PC-3 (cell line): ENCODE data around the gene ADD1. TPM values are rescaled to one million over a fixed set of nuclear protein-coding genes. Genes with fewer than 3 reads are reported as not detected.

Source experiments
- ATAC-seq: fragments of 200-7000 bp; cut with Tn5 transposase; 2 replicates; pipeline ENCODE4 v1.9.1; 2020; ENCODE audit warnings: mild to moderate bottlenecking, moderate library complexity
- BruUV-seq: library from RNA; stranded (reverse); fragments of 400-500 nt; replicated peaks from 2 replicates; lab custom pipeline; 2021; lab: Mats Ljungman, UMichigan
- CTCF ChIA-PET: fragments of 300-600 bp; sonication (Branson Sonifier 250); formaldehyde crosslinking; loops from one replicate; lab custom pipeline; 2022; ENCODE audit warnings: antibody characterized with exemption; lab: Charles Lee
- POLR2A ChIA-PET: fragments of 300-600 bp; sonication (Branson Sonifier 250); formaldehyde crosslinking; loops from one replicate; lab custom pipeline; 2022; ENCODE audit warnings: antibody characterized with exemption; ENCODE audit not compliant: unreplicated experiment; lab: Charles Lee
- DNase-seq: peaks from one replicate; pipeline ENCODE4 v3.0.0-alpha.2; 2015
- H2AFZ ChIP-seq: fragments of 300-600 bp; sonication (generic); 2 replicates; pipeline ENCODE4 v1.6.0; 2016; ENCODE audit warnings: antibody characterized with exemption, low read length
- H3F3A ChIP-seq: fragments of 300-600 bp; sonication (generic); one replicate; pipeline ENCODE4 v1.6.0; 2017; ENCODE audit warnings: antibody characterized with exemption, low read length, control low read depth, mild to moderate bottlenecking; ENCODE audit not compliant: unreplicated experiment
- H3K27ac ChIP-seq: fragments of 300-600 bp; sonication (generic); 2 replicates; pipeline ENCODE4 v1.5.1; 2016; ENCODE audit warnings: mild to moderate bottlenecking, low read length
- H3K27me3 ChIP-seq: fragments of 300-600 bp; sonication (generic); 2 replicates; pipeline ENCODE4 v1.6.1; 2016; ENCODE audit warnings: low read length, mixed read lengths
- H3K36me3 ChIP-seq: fragments of 300-600 bp; sonication (generic); 2 replicates; pipeline ENCODE4 v1.6.1; 2016; ENCODE audit warnings: low read depth, mixed run types, low read length, mixed read lengths
- H3K4me1 ChIP-seq: fragments of 300-600 bp; sonication (generic); 2 replicates; pipeline ENCODE4 v1.5.1; 2016; ENCODE audit warnings: low read length; ENCODE audit not compliant: insufficient read depth
- H3K4me2 ChIP-seq: fragments of 300-600 bp; sonication (generic); 2 replicates; pipeline ENCODE4 v1.6.0; 2016; ENCODE audit warnings: low read length
- H3K4me3 ChIP-seq: fragments of 300-600 bp; sonication (generic); 2 replicates; pipeline ENCODE4 v1.5.1; 2016; ENCODE audit warnings: mild to moderate bottlenecking, low read length, mixed read lengths
- H3K79me2 ChIP-seq: fragments of 300-600 bp; sonication (generic); 2 replicates; pipeline ENCODE4 v1.6.1; 2017; ENCODE audit warnings: low read length, mixed read lengths
- H3K9ac ChIP-seq: fragments of 300-600 bp; sonication (generic); 2 replicates; pipeline ENCODE4 v1.6.0; 2016; ENCODE audit warnings: mild to moderate bottlenecking, low read length
- H3K9me2 ChIP-seq: fragments of 300-600 bp; sonication (generic); replicated peaks from 2 replicates; pipeline ENCODE4 v1.6.1; 2016; ENCODE audit warnings: mixed run types, low read length, mixed read lengths
- H3K9me3 ChIP-seq: fragments of 300-600 bp; sonication (generic); 2 replicates; pipeline ENCODE4 v1.6.1; 2016; ENCODE audit warnings: low read length, mixed read lengths
- H4K20me1 ChIP-seq: fragments of 300-600 bp; sonication (generic); 2 replicates; pipeline ENCODE4 v1.6.1; 2016; ENCODE audit warnings: low read length, mixed read lengths
- CTCF ChIP-seq: fragments of 300-600 bp; sonication (generic); conservative IDR thresholded peaks from 2 replicates; pipeline ENCODE4 v1.5.1; 2017; ENCODE audit warnings: antibody characterized with exemption, low read depth, mild to moderate bottlenecking, low read length
- EZH2 ChIP-seq: fragments of 300-600 bp; sonication (generic); IDR thresholded peaks from one replicate; pipeline ENCODE4 v1.6.1; 2017; ENCODE audit warnings: antibody characterized with exemption, mild to moderate bottlenecking, low read length; ENCODE audit not compliant: unreplicated experiment
- EZH2phosphoT487 ChIP-seq: fragments of 300-600 bp; sonication (generic); IDR thresholded peaks from 2 replicates; pipeline ENCODE4 v1.6.1; 2018; ENCODE audit warnings: mild to moderate bottlenecking, antibody characterized with exemption, low read length, borderline replicate concordance
- intact Hi-C: fragments of 100-400 bp; cut with micrococcal nuclease; formaldehyde crosslinking; loops from 2 replicates; pipeline ENCODE4 v1.9.0; 2023
- total RNA-seq: library from RNA; depleted of rRNA; stranded (reverse); fragments of >200 nt; gene quantifications from 2 replicates; pipeline ENCODE4 v1.2.3, GENCODE V29; 2014

ADD1 gene
- total RNA-seq, 1 experiment from 2014 or later: 118 TPM

- Histone ChIP-seq H3K27me3 (no peaks in the 10 kb centered on the region), H3K9me2 (no peaks in the 10 kb centered on the region), H3K79me2 (no peaks in the 10 kb centered on the region), H4K20me1 (no peaks in the 10 kb centered on the region), H2AFZ (no peak overlapping the region), H3K4me2 (no peak overlapping the region), H3F3A (no peaks in the 10 kb centered on the region), H3K9me3 (no peaks in the 10 kb centered on the region), H3K4me1 (peaks cover 20% of the 10 kb centered on the region), H3K27ac (no peak overlapping the region), H3K36me3 (peaks cover 6% of the 10 kb centered on the region), H3K9ac (no peak overlapping the region), H3K4me3 (no peak overlapping the region)
- intact Hi-C loops: loop anchor here (10.0 kb wide), 1 partner anchor 57 kb away; the partner anchor contains the start of gene ADD1
- ChIA-PET POLR2A (no interaction called here), CTCF (no interaction called here)
- TF ChIP-seq EZH2 (no peak), EZH2phosphoT487 (no peak), CTCF (no peak)
- ATAC-seq (no peak), DNase-seq (no peak)
- BruUV-seq: no TSS peak
These were observed 58.5 kb downstream of the ADD1 start for GRCh38 chr4:2902126-2902525.

GRCh38 chr4:2905544-2905943 lies 61.9 kb downstream of the ADD1 start:
- BruUV-seq: no TSS peak
- Histone ChIP-seq H4K20me1 (no peaks in the 10 kb centered on the region), H2AFZ (no peak overlapping the region), H3K4me3 (no peak overlapping the region), H3K4me2 (no peak overlapping the region), H3K9me2 (no peaks in the 10 kb centered on the region), H3K9me3 (no peaks in the 10 kb centered on the region), H3K27me3 (no peaks in the 10 kb centered on the region), H3K4me1 (peaks cover 28% of the 10 kb centered on the region), H3K79me2 (no peaks in the 10 kb centered on the region), H3K36me3 (peaks cover 9% of the 10 kb centered on the region), H3F3A (no peaks in the 10 kb centered on the region), H3K9ac (no peak overlapping the region), H3K27ac (no peak overlapping the region)
- CTCF ChIA-PET: no interaction called here
- intact Hi-C loops: loop anchor here (10.0 kb wide), 1 partner anchor 61 kb away; the partner anchor contains the start of gene ADD1
- no peak for DNase-seq
- POLR2A ChIA-PET: no interaction called here
- TF ChIP-seq EZH2phosphoT487: no peak
- TF ChIP-seq CTCF: no peak
- TF ChIP-seq EZH2: no peak
- ATAC-seq: no peak

- Histone ChIP-seq H3K4me3 (no peak overlapping the region), H3K4me1 (peaks cover 22% of the 10 kb centered on the region), H3K9ac (no peak overlapping the region), H3K9me2 (no peaks in the 10 kb centered on the region), H3F3A (no peaks in the 10 kb centered on the region), H3K4me2 (no peak overlapping the region), H3K27ac (no peak overlapping the region), H2AFZ (no peak overlapping the region), H4K20me1 (no peaks in the 10 kb centered on the region), H3K79me2 (no peaks in the 10 kb centered on the region), H3K27me3 (no peaks in the 10 kb centered on the region), H3K9me3 (no peaks in the 10 kb centered on the region), H3K36me3 (peaks cover 13% of the 10 kb centered on the region)
- BruUV-seq: no TSS peak
- ChIA-PET CTCF (no interaction called here), POLR2A (no interaction called here)
- TF ChIP-seq EZH2phosphoT487: no peak
- TF ChIP-seq CTCF: no peak
- TF ChIP-seq EZH2: no peak
- DNase-seq (no peak), ATAC-seq (no peak)
- intact Hi-C loops: loop anchor here (10.0 kb wide), 1 partner anchor 61 kb away; the partner anchor contains the start of gene ADD1
These were observed 62.6 kb downstream of the ADD1 start for GRCh38 chr4:2906218-2906617.
